Subcutaneous abdominal adipose tissue (tissue), 5 donors: ENCODE measurements around the gene PIM1.
A peak's percentile ranks its signal among the peaks of the same experiment; 100 is the strongest.
"Not testable (repeated sequence)": the region's sequence is repeated elsewhere in the genome, so short reads cannot be mapped to it uniquely, and the experiment has no call there.

Source experiments
- H3K27ac ChIP-seq: one replicate; pipeline ENCODE4 v1.7.0; 2013; ENCODE audit warnings: low read depth, mild to moderate bottlenecking, inconsistent platforms, low read length, moderate library complexity
- H3K27me3 ChIP-seq, 5 donors: one replicate each; pipeline ENCODE4 v1.7.0; 2013; ENCODE audit warnings: low read length in 5 of 5, inconsistent platforms in 1 of 5; ENCODE audit not compliant: control insufficient read depth in 5 of 5, insufficient read depth in 4 of 5
- H3K36me3 ChIP-seq, 5 donors: one replicate each; pipeline ENCODE4 v1.7.0; 2013; ENCODE audit warnings: low read length in 5 of 5; ENCODE audit not compliant: control insufficient read depth in 5 of 5, insufficient read depth in 5 of 5
- H3K4me1 ChIP-seq, 5 donors: one replicate each; pipeline ENCODE4 v1.7.0; 2013; ENCODE audit warnings: low read length in 5 of 5, mild to moderate bottlenecking in 3 of 5, moderate library complexity in 1 of 5; ENCODE audit not compliant: control insufficient read depth in 5 of 5, insufficient read depth in 5 of 5
- H3K4me3 ChIP-seq, 5 donors: one replicate each; pipeline ENCODE4 v1.7.0; 2013; ENCODE audit warnings: low read length in 5 of 5, low read depth in 1 of 5
- H3K9ac ChIP-seq, 5 donors: one replicate each; pipeline ENCODE4 v1.7.0; 2013; ENCODE audit warnings: low read length in 5 of 5, mild to moderate bottlenecking in 4 of 5, moderate library complexity in 3 of 5
- H3K9me3 ChIP-seq, 5 donors: one replicate each; pipeline ENCODE4 v1.7.0; 2013; ENCODE audit warnings: low read length in 5 of 5; ENCODE audit not compliant: control insufficient read depth in 5 of 5
- donor health status: healthy.
- donor health status: healthy.
- donor health status: healthy.
- donor health status: healthy.
- donor health status: healthy.

PIM1 gene

DNA sequence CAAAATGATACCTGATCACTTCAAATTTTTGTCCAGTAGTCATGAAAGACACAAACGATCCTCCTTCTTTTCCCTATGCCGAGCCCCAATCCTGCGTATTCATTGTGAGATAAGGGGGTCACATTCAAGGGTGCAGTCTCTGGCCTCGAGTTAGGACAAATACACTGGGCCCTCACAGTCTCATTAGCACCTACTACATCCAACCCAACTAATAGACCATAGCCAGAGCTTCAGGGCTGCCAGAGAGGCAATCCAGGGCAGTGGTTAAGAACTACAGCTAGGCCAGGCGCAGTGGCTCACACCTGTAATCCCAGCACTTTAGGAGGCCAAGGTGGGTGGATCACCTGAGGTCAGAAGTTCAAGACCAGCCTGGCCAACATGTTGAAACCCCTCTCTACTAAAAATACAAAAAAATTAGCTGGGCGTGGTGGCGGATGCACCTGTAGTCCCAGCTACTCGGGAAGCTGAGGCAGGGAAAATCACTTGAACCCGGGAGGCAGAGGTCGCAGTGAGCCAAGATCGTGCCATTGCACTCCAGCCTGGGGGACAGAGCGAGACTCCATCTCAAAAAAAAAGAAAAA is 41.0 kb upstream of the PIM1 start:
- not testable (repeated sequence) for H3K36me3 ChIP-seq, H3K9me3 ChIP-seq, H3K27ac ChIP-seq, H3K9ac ChIP-seq, H3K4me3 ChIP-seq, H3K27me3 ChIP-seq
- H3K4me1 ChIP-seq = peaks cover 0 to 33% (median 20%) of the 10 kb centered on the region in 5 donors

DNA sequence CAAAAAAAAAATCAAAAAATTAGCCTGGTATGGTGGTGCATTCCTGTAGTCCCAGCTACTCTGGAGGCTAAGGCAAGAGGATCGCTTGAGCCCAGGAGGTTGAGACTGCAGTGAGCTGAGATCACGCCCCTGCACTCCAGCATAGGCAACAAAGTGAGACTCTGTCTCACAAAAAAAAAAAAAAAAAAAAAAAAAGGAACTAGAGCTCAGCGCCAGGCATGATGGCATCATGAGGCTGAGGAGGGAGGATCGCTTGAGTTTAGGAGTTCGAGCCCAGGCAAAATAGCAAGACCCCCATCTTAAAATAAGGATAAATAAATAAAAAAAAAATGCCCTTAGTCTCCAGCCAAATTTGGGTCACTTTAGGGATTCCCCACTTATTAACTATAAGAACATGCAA is 40.4 kb upstream of the PIM1 start:
- no peak overlapping the region for H3K4me3 ChIP-seq
- H3K27me3 ChIP-seq = no peaks in the 10 kb centered on the region
- H3K9me3 ChIP-seq = no peaks in the 10 kb centered on the region
- peaks cover 1 to 39% (median 26%) of the 10 kb centered on the region in 5 donors for H3K4me1 ChIP-seq
- H3K36me3 ChIP-seq = no peaks in the 10 kb centered on the region
- H3K27ac ChIP-seq = no peak overlapping the region
- no peak overlapping the region for H3K9ac ChIP-seq

DNA sequence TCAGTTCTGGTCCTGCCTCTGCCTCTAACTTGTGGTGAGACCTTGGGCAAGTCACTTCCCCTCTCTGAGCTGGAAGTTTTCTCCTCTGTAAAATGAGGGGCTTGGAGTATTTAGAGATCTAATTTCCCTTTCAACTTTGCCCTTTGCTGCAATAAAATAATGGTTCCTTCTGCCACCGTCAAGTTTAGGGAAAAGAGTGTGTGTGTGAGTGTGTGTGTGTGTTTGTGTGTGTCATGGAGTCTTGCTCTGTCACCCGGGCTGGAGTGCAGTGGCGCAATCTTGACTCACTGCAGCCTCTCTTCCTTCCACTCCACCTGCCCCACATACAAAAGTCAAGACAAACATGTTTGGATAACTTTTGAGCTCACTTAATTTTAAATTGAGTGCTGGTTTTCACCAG is 39.2 kb upstream of the PIM1 start:
- H3K27ac ChIP-seq = no peak overlapping the region
- H3K9me3 ChIP-seq = no peaks in the 10 kb centered on the region
- no peak overlapping the region for H3K4me3 ChIP-seq
- peaks cover 6 to 44% (median 30%) of the 10 kb centered on the region in 5 donors for H3K4me1 ChIP-seq
- no peaks in the 10 kb centered on the region for H3K36me3 ChIP-seq
- no peak overlapping the region for H3K9ac ChIP-seq
- no peaks in the 10 kb centered on the region for H3K27me3 ChIP-seq

DNA sequence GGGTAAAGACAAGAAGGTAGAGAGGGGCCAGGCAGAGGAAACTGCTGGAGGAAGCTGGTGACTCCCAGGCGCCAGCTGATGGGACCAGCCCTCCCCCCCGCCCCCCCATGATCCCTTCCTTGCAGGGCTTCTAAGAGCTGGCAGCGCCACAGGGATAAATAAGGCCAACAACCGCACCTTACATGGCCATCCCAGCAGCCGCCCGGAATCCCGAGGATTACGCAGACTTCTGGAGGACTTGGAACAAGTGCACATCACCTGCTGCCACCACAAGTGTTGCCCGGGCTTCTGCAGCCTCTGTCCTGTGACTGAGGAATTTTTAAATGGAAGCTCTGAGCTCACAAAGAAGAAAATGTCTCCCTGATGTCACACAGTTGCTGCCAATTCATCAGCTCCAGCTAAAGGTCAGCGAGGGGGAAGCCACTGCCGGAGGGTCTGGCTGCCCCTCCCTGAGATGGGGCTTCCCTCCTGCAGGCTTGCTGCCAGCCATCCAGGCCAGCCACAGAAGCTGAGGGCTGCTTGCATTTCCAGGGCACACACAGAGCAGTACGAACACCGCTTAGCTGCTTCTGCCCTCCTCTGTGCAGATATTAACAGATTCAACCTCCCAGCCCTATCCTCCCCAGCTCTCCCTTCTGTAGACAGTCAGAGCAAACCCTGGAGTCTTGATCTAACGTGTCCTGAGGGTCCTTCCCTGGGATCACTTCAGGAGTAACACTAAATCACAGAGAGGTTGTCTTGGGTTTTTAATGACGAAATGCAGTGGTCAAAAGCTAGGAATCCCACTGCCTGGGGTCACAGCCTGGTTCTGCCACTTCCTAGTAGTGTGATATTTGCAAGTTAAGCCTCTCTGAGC is 38.6 kb upstream of the PIM1 start:
- Histone ChIP-seq H3K27ac (no peak overlapping the region), H3K36me3 (no peaks in the 10 kb centered on the region), H3K4me3 (no peak overlapping the region), H3K9ac (no peak overlapping the region), H3K27me3 (no peaks in the 10 kb centered on the region), H3K4me1 (peaks cover 6 to 40% (median 25%) of the 10 kb centered on the region in 5 donors), H3K9me3 (no peaks in the 10 kb centered on the region)

DNA sequence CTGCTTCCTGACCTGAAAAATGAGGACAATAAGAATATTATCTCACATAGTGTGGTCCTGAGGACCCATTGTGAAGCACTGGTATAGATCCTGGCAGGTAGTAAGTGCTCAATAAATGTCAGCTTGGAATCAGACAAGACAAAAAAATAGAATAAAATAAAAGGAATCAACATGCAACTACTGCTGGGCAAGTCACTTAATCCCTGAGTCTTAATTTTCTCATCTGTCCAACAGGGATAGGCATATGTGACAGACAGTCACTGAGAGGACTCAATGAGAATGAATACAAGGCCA is 38.0 kb upstream of the PIM1 start:
- no peaks in the 10 kb centered on the region for H3K36me3 ChIP-seq
- H3K9me3 ChIP-seq = no peaks in the 10 kb centered on the region
- no peak overlapping the region for H3K9ac ChIP-seq
- H3K4me3 ChIP-seq = no peak overlapping the region
- no peaks in the 10 kb centered on the region for H3K27me3 ChIP-seq
- H3K27ac ChIP-seq = no peak overlapping the region
- peaks cover 6 to 39% (median 25%) of the 10 kb centered on the region in 5 donors for H3K4me1 ChIP-seq

DNA sequence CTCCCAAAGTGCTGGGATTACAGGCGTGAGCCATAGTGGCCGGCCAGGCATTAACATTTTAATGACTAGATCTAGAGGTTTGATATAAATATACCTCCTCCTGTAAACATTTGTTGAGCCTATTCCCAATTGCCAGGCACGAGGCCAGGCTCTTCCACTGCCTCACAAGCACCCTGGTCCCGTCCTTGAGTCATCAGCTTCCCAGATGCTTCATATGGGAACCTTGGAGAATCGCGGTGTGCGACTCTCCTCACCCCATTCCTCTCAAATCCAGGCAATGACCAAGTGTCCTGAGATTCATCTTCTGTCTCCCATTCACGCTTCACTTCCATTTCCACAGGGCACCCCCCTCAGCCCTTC is 35.9 kb upstream of the PIM1 start:
- H3K9ac ChIP-seq = peak overlapping the region in 2 of 5 donors; percentile 45 to 53

DNA sequence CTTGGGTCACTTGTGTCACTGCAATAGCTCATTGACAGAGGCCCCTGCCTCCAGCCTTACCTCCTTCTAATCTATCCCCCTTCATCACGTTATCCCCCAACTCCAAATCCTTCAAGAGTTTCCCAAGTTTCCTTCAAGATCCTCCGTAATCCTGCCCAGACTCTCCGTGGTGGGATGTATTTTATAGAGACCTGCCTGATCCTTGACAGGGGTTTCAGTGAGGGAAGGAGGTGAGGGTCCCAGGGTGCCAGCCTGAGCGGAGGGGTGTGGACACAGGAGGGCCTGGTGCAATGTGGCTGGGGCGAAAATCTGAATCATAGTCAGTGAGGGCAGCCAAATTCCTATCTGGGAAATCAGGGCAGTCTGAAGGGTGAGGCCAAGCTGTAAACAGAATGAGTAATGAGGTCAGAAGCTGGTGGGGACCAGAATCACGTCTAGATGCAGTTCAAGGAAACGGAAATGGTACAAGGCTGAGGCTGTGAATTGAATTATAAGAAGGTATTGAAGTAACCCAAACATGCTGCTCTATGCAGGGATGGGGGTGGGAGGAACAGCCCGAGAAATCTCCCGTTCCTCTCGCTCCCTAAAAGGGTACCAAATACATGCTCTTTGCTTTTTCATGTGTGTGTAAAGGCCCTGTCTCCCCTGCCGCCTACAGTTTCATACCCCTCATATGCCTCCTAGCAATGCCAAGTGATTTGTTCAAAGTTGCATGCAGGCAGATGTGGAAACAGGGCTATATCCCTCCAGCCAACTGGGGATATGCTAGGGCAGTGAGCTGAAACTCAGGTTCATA is 35.4 kb upstream of the PIM1 start:
- Histone ChIP-seq H3K36me3 (no peaks in the 10 kb centered on the region), H3K27ac (peak overlapping the region; percentile 70), H3K9ac (peak overlapping the region in 3 of 5 donors; percentile 52 to 60 (median 53)), H3K4me3 (peak overlapping the region in 1 of 5 donors; percentile 19), H3K4me1 (peaks cover 6 to 39% (median 28%) of the 10 kb centered on the region in 5 donors), H3K27me3 (no peaks in the 10 kb centered on the region), H3K9me3 (no peaks in the 10 kb centered on the region)

More for the DNA sequence above, 35.9 kb upstream of the PIM1 start:
- no peaks in the 10 kb centered on the region for H3K9me3 ChIP-seq
- no peaks in the 10 kb centered on the region for H3K36me3 ChIP-seq
- H3K27me3 ChIP-seq = no peaks in the 10 kb centered on the region
- H3K4me3 ChIP-seq = no peak overlapping the region
- H3K4me1 ChIP-seq = peaks cover 6 to 39% (median 28%) of the 10 kb centered on the region in 5 donors
- peak overlapping the region; percentile 70 for H3K27ac ChIP-seq

DNA sequence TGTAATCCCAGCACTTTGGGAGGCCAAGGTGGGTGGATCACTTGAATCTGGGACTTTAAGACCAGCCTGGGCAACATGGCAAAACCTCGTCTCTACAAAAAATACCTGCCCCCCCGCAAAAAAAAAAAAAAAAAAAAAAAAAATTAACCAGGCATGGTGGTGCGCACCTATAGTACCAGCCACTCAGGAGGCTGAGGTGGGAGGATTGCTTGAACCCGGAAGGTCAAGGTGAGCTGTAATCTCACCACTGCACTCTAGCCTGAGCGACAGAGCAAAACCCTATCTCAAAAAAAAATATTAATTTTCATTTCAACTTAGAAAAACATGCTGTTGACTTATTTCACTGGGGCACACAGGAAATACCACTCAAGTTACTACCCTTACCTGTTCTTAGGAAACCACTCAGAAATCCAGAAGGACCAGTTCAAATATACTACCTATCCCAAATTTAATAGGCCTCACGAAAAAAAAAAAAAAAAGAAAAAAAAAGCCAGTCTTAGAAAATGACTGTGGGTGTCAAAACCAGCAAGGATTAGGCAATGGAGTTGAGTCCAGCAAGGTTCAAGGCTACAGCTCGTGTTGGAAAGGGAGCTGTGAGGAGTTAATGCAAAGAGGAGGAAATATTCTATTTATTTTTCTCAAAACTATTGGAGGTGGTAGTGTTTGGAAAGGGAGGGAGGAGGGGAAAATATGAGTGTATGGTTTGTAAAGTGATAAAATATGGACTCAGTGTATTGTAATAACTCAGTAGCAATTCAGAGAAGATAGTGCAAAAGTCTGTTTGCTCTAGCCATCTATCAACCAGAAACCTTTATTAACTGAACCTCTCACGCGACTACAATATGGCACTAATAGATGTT is 33.9 kb upstream of the PIM1 start:
- H3K4me1 ChIP-seq = peaks cover 8 to 41% (median 30%) of the 10 kb centered on the region in 5 donors
- no peak overlapping the region for H3K27ac ChIP-seq
- no peak overlapping the region for H3K9ac ChIP-seq
- H3K9me3 ChIP-seq = no peaks in the 10 kb centered on the region
- no peaks in the 10 kb centered on the region for H3K27me3 ChIP-seq
- H3K4me3 ChIP-seq = no peak overlapping the region
- H3K36me3 ChIP-seq = no peaks in the 10 kb centered on the region

DNA sequence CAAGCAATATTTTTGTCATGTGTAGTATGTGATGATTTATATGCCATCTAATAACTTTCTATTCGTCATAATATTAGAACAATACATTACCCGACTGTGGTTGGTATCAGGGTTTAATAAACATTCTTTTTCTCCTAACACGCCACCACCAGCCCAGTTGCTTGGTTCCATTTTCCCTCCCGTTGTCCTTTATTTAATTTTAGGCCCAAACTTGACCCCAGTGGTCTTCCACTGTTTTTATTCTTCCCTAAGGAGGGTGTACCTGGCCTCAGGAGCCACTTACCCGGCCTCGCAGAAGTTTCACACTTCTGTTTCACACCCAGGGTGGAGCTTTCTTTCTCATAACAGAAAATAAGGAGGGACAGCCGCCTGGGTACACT is 33.1 kb upstream of the PIM1 start:
- Histone ChIP-seq H3K4me3 (no peak overlapping the region), H3K9ac (no peak overlapping the region), H3K27ac (no peak overlapping the region), H3K36me3 (no peaks in the 10 kb centered on the region), H3K4me1 (peaks cover 13 to 41% (median 30%) of the 10 kb centered on the region in 5 donors), H3K27me3 (no peaks in the 10 kb centered on the region), H3K9me3 (no peaks in the 10 kb centered on the region)
